ENCODE data around the gene EPC1. TPM values are rescaled to one million over a fixed set of nuclear protein-coding genes. Genes with fewer than 3 reads are reported as not detected.

EPC1 gene
- total RNA-seq, 1 donor from 2014 or later: 22.9 TPM

DNA sequence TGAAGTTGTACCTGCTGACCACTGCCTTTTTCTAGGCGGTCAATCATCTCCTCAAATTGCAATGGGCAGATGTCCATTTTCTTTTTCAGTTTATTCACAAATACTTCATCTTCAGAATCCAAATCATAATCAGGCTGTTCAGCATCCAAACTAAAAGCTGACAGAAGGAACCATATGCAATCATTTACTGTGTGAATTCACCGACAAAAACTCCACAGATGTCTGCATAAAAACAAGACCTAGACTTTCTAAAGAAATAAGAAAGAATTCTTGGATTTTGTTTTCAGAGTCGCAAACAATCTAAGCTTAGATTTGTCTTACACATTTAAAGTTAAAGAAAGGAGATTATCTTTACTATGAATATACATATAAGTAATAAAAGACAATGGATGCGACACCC lies 53.4 kb downstream of the EPC1 start:
- TF ChIP-seq, protein P1, sequence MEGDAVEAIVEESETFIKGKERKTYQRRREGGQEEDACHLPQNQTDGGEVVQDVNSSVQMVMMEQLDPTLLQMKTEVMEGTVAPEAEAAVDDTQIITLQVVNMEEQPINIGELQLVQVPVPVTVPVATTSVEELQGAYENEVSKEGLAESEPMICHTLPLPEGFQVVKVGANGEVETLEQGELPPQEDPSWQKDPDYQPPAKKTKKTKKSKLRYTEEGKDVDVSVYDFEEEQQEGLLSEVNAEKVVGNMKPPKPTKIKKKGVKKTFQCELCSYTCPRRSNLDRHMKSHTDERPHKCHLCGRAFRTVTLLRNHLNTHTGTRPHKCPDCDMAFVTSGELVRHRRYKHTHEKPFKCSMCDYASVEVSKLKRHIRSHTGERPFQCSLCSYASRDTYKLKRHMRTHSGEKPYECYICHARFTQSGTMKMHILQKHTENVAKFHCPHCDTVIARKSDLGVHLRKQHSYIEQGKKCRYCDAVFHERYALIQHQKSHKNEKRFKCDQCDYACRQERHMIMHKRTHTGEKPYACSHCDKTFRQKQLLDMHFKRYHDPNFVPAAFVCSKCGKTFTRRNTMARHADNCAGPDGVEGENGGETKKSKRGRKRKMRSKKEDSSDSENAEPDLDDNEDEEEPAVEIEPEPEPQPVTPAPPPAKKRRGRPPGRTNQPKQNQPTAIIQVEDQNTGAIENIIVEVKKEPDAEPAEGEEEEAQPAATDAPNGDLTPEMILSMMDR (IDR thresholded peaks at IDR 0.05; ENCODE audit: insufficient read depth, low read length, poor library complexity, severe bottlenecking): no peak
- no peak overlapping the region for H3K4me3 ChIP-seq (ENCODE audit: low read depth, low read length)
- no peaks in the 10 kb centered on the region for H3K27me3 ChIP-seq (ENCODE audit: control insufficient read depth, insufficient read depth, low read length)
- no peak for DNase-seq (ENCODE audit: low read depth)
- H3K36me3 ChIP-seq (ENCODE audit: control insufficient read depth, insufficient read depth, low read length): no peaks in the 10 kb centered on the region

DNA sequence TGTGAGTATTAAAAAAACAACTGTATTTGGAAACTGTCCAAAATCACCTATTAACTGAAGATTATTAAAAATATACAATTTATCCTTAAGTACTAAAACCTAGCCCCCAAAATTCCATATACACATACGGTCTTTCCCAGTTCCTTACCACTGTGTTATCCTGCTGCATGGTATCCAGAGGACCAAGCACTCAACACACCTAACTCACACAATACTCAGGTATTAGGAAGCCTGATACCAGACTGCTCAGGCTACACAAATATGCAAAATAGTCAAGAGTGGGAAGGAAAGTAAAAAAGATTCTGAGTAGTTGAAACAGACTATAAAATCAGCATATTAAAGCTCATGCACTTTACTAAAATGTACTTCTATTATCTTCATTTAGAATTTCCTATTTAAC lies 67.2 kb downstream of the EPC1 start:
- H3K27me3 ChIP-seq (ENCODE audit: control insufficient read depth, insufficient read depth, low read length): no peaks in the 10 kb centered on the region
- no peak for DNase-seq (ENCODE audit: low read depth)
- no peaks in the 10 kb centered on the region for H3K36me3 ChIP-seq (ENCODE audit: control insufficient read depth, insufficient read depth, low read length)
- no peak overlapping the region for H3K4me3 ChIP-seq (ENCODE audit: low read depth, low read length)
- TF ChIP-seq, protein P1 (IDR thresholded peaks at IDR 0.05; ENCODE audit: insufficient read depth, low read length, poor library complexity, severe bottlenecking): no peak

DNA sequence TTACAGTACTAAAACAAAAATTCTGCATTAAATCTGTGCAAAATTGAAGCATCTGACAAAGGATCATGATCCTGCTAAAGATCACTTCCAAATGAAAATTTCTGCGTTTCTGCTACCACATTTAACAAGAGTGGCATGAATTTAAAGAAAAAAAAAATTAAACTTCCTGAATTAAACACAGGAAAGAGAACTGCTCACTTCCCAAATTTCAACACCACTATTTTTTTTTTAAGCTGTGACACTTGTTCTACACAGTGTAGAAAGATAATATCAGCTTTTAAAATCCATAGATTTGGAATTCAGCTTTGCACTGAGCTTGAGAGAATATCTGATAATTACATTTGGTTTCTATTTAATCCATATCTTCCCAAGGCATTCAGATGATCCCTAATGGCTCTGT lies 73.6 kb downstream of the EPC1 start:
- Histone ChIP-seq H3K27me3 (ENCODE audit: control insufficient read depth, insufficient read depth, low read length) (no peaks in the 10 kb centered on the region), H3K4me3 (ENCODE audit: low read depth, low read length) (no peak overlapping the region), H3K36me3 (ENCODE audit: control insufficient read depth, insufficient read depth, low read length) (peaks cover 2% of the 10 kb centered on the region)
- no peak for DNase-seq (ENCODE audit: low read depth)
- TF ChIP-seq, protein P1 (IDR thresholded peaks at IDR 0.05; ENCODE audit: insufficient read depth, low read length, poor library complexity, severe bottlenecking): no peak

DNA sequence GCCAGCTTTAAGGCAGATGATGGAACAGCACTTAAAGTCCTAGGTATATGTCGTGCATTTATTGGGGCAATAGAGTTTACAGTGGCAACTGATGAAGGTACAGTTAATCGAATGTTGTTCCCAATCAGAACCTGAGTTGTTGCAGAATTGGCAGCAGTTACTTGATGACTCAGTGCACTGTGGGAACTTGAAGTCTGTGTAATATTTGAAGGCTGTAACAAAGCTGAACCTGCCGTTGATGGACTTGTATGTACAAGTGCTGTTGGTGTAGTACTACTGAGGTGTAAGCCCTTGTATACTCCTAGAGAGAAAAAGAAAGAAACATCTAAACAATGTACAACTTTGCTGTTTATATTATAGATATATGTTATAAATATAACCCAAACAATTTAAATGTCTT lies 75.3 kb downstream of the EPC1 start:
- Histone ChIP-seq H3K4me3 (ENCODE audit: low read depth, low read length) (no peak overlapping the region), H3K27me3 (ENCODE audit: control insufficient read depth, insufficient read depth, low read length) (no peaks in the 10 kb centered on the region), H3K36me3 (ENCODE audit: control insufficient read depth, insufficient read depth, low read length) (peaks cover 2% of the 10 kb centered on the region)
- TF ChIP-seq, protein P1 (IDR thresholded peaks at IDR 0.05; ENCODE audit: insufficient read depth, low read length, poor library complexity, severe bottlenecking): no peak
- DNase-seq (ENCODE audit: low read depth): no peak

DNA sequence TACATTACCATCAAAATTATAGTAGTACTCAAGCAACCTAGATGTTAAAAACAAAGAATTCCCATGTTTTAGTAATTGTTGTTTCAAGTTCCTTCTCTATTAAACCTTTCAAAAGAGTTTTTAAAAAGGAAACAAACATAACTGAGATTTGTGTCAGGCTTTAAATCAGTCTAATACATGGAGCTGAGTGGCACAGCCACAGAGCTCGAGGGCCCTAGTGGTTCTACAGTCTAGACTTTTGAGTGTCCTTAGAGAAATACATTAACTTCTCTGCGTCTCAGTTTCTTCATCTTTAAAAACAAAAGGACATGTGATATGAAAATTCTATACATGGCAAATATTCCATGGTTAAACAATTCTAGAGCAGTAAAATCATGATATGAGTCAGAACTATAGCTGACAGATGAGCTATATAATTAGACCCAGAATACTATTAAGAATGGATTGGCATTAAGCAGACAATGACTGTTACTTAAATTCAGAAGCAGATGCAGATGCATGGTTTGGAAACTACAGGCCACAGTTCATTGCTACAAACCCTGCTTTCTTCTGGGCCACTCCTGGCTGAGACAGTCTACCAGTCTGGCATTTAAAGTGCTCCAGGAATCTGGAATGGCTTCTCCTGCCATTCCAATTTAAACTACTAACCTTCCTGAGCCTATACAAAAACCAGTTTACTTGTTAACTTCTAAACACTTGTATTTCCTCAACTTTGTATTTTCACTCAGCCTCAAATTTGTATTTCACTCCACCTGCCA lies 77.4 kb downstream of the EPC1 start:
- Histone ChIP-seq H3K36me3 (ENCODE audit: control insufficient read depth, insufficient read depth, low read length) (peaks cover 2% of the 10 kb centered on the region), H3K27me3 (ENCODE audit: control insufficient read depth, insufficient read depth, low read length) (no peaks in the 10 kb centered on the region), H3K4me3 (ENCODE audit: low read depth, low read length) (no peak overlapping the region)
- DNase-seq (ENCODE audit: low read depth): no peak
- TF ChIP-seq, protein P1 (IDR thresholded peaks at IDR 0.05; ENCODE audit: insufficient read depth, low read length, poor library complexity, severe bottlenecking): no peak

DNA sequence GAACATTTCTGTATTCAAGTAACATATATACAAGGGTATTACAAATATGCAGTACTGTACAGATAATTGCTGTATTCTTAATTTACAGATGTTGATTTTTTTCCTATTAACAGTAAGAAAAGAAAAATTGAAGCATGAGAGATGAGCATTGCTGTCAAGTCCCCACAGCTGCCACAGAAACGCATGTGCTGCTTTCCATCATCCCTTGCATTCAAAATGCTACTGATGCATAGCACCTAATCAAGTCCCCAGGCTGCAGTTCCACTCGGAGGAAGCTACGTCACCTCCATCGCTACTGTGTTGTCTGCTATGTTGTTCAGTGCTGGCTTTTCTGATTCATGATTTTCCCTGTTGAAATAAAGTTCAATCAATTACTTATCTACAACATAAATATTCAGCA lies 78.2 kb downstream of the EPC1 start:
- DNase-seq (ENCODE audit: low read depth): no peak
- TF ChIP-seq, protein P1 (IDR thresholded peaks at IDR 0.05; ENCODE audit: insufficient read depth, low read length, poor library complexity, severe bottlenecking): no peak
- no peaks in the 10 kb centered on the region for H3K27me3 ChIP-seq (ENCODE audit: control insufficient read depth, insufficient read depth, low read length)
- H3K36me3 ChIP-seq (ENCODE audit: control insufficient read depth, insufficient read depth, low read length): peaks cover 2% of the 10 kb centered on the region
- H3K4me3 ChIP-seq (ENCODE audit: low read depth, low read length): no peak overlapping the region
